KMS-11 (cell line): ENCODE results near the gene OTUD6A.

Experiments
- H2AFZ ChIP-seq: fragments of 200-600 bp; sonication (generic); 2 replicates; pipeline ENCODE4 v1.6.1; 2016; ENCODE audit warnings: antibody characterized with exemption, mixed run types, low read depth
- H3K27ac ChIP-seq: fragments of 200-600 bp; sonication (generic); 2 replicates; pipeline ENCODE4 v1.6.1; 2016; ENCODE audit warnings: mild to moderate bottlenecking, mixed run types
- H3K27me3 ChIP-seq: fragments of 200-600 bp; sonication (generic); 2 replicates; pipeline ENCODE4 v1.6.1; 2017; ENCODE audit warnings: mild to moderate bottlenecking, low read depth, mixed run types, moderate library complexity; ENCODE audit not compliant: insufficient read depth
- H3K36me3 ChIP-seq: fragments of 200-600 bp; sonication (generic); 2 replicates; pipeline ENCODE4 v1.6.1; 2017; ENCODE audit warnings: mild to moderate bottlenecking, mixed run types; ENCODE audit not compliant: insufficient read depth
- H3K4me1 ChIP-seq: fragments of 200-600 bp; sonication (generic); 2 replicates; pipeline ENCODE4 v1.6.1; 2016; ENCODE audit warnings: mild to moderate bottlenecking, low read depth, mixed run types; ENCODE audit not compliant: poor library complexity, severe bottlenecking
- H3K4me2 ChIP-seq: fragments of 200-600 bp; sonication (generic); 2 replicates; pipeline ENCODE4 v1.7.0; 2016; ENCODE audit warnings: mild to moderate bottlenecking, mixed run types
- H3K4me3 ChIP-seq: fragments of 200-600 bp; sonication (generic); IDR thresholded peaks from 2 replicates; pipeline ENCODE4 v1.6.1; 2017; ENCODE audit warnings: low read depth, low read length, mixed read lengths; ENCODE audit not compliant: insufficient read depth
- H3K79me2 ChIP-seq: fragments of 200-600 bp; sonication (generic); 2 replicates; pipeline ENCODE4 v1.6.1; 2016; ENCODE audit warnings: low read depth, mixed run types; ENCODE audit not compliant: insufficient read depth
- H3K9ac ChIP-seq: fragments of 200-600 bp; sonication (generic); 2 replicates; pipeline ENCODE4 v1.6.1; 2016; ENCODE audit warnings: mild to moderate bottlenecking, mixed run types
- H4K20me1 ChIP-seq: fragments of 200-600 bp; sonication (generic); 2 replicates; pipeline ENCODE4 v1.6.1; 2016; ENCODE audit warnings: mild to moderate bottlenecking, mixed run types; ENCODE audit not compliant: insufficient read depth
- CTCF ChIP-seq: fragments of 200-600 bp; sonication (generic); conservative IDR thresholded peaks from 2 replicates; pipeline ENCODE4 v1.6.1; 2017; ENCODE audit warnings: low read depth, mild to moderate bottlenecking, antibody characterized with exemption, low read length, moderate library complexity, mixed read lengths

Gene OTUD6A

DNA sequence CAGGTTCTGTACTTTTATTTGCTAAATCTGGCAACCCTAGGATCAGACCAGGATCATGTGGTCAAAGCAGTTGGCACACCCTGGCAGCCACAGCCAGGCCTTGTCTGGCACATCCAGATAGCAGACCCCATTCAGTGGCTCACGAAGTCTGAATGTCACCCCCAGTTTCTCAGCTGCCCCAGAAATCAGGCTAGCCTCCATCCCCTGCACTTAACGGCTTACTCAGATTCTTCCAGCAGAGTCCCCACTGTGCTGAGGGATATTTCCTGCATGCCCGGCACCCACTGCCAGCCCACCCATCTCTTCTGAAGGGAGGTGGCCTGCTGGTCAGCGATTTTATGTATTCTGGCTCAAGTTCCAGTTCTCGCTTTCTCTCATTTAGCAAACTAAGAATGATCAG lies 7.9 kb upstream of the OTUD6A start:
- no peaks in the 10 kb centered on the region for H4K20me1 ChIP-seq
- H3K27ac ChIP-seq: no peak overlapping the region
- no peak overlapping the region for H2AFZ ChIP-seq
- no peaks in the 10 kb centered on the region for H3K4me1 ChIP-seq
- no peak overlapping the region for H3K4me2 ChIP-seq
- H3K27me3 ChIP-seq: no peaks in the 10 kb centered on the region
- H3K36me3 ChIP-seq: no peaks in the 10 kb centered on the region
- TF ChIP-seq CTCF: no peak
- no peak overlapping the region for H3K4me3 ChIP-seq
- no peak overlapping the region for H3K9ac ChIP-seq
- H3K79me2 ChIP-seq: no peaks in the 10 kb centered on the region

GRCh38 chrX:70062961-70063550 lies 799 bp downstream of the OTUD6A start:
- Histone ChIP-seq H3K4me1 (no peaks in the 10 kb centered on the region), H3K4me3 (no peak overlapping the region), H3K27ac (no peak overlapping the region), H3K79me2 (no peaks in the 10 kb centered on the region), H3K9ac (no peak overlapping the region), H3K4me2 (no peak overlapping the region), H2AFZ (no peak overlapping the region), H4K20me1 (no peaks in the 10 kb centered on the region), H3K27me3 (no peaks in the 10 kb centered on the region), H3K36me3 (no peaks in the 10 kb centered on the region)
- TF ChIP-seq CTCF: no peak

- H2AFZ ChIP-seq: no peak overlapping the region
- H3K4me2 ChIP-seq: no peak overlapping the region
- no peaks in the 10 kb centered on the region for H3K79me2 ChIP-seq
- no peaks in the 10 kb centered on the region for H3K4me1 ChIP-seq
- no peaks in the 10 kb centered on the region for H3K36me3 ChIP-seq
- H4K20me1 ChIP-seq: no peaks in the 10 kb centered on the region
- no peak overlapping the region for H3K9ac ChIP-seq
- no peak for TF ChIP-seq CTCF
- H3K4me3 ChIP-seq: no peak overlapping the region
- H3K27me3 ChIP-seq: no peaks in the 10 kb centered on the region
- no peak overlapping the region for H3K27ac ChIP-seq
Observed at GRCh38 chrX:70066646-70067045, 4.4 kb downstream of the OTUD6A start.

DNA sequence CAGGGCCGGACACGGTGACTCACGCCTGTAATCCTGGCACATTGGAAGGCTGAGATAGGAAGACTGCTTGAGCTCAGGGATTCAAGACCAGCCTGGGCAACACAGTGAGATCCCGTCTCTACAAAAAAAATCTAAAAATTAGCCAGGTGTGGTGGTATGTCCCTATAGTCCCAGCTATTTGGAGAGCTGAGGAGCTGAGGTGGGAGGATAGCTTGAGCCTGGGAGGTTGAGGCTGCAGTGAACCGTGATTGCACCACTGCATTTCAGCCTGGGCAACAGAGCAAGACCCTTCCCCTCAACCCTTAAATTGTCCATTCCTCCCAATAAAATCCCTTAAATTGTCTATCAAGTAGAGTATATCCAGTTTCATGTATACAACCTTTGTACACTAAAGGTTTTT lies 17.0 kb downstream of the OTUD6A start:
- TF ChIP-seq CTCF: no peak
- Histone ChIP-seq H3K4me1 (no peaks in the 10 kb centered on the region), H3K4me3 (no peak overlapping the region), H3K4me2 (no peak overlapping the region), H3K27me3 (no peaks in the 10 kb centered on the region), H3K79me2 (no peaks in the 10 kb centered on the region), H2AFZ (no peak overlapping the region), H4K20me1 (no peaks in the 10 kb centered on the region), H3K27ac (no peak overlapping the region), H3K9ac (no peak overlapping the region), H3K36me3 (no peaks in the 10 kb centered on the region)

- no peak overlapping the region for H3K4me2 ChIP-seq
- no peaks in the 10 kb centered on the region for H4K20me1 ChIP-seq
- H3K36me3 ChIP-seq: no peaks in the 10 kb centered on the region
- no peak for TF ChIP-seq CTCF
- H3K4me3 ChIP-seq: no peak overlapping the region
- no peak overlapping the region for H2AFZ ChIP-seq
- no peak overlapping the region for H3K27ac ChIP-seq
- H3K79me2 ChIP-seq: no peaks in the 10 kb centered on the region
- no peaks in the 10 kb centered on the region for H3K4me1 ChIP-seq
- H3K27me3 ChIP-seq: no peaks in the 10 kb centered on the region
- H3K9ac ChIP-seq: no peak overlapping the region
Observed at GRCh38 chrX:70079870-70080269, 17.6 kb downstream of the OTUD6A start.
